ENCODE measurements around the gene ZNF407.

ZNF407 gene

GRCh38 chr18:75051757-75052156 lies 454.1 kb downstream of the ZNF407 start:
- TF ChIP-seq, protein P1, sequence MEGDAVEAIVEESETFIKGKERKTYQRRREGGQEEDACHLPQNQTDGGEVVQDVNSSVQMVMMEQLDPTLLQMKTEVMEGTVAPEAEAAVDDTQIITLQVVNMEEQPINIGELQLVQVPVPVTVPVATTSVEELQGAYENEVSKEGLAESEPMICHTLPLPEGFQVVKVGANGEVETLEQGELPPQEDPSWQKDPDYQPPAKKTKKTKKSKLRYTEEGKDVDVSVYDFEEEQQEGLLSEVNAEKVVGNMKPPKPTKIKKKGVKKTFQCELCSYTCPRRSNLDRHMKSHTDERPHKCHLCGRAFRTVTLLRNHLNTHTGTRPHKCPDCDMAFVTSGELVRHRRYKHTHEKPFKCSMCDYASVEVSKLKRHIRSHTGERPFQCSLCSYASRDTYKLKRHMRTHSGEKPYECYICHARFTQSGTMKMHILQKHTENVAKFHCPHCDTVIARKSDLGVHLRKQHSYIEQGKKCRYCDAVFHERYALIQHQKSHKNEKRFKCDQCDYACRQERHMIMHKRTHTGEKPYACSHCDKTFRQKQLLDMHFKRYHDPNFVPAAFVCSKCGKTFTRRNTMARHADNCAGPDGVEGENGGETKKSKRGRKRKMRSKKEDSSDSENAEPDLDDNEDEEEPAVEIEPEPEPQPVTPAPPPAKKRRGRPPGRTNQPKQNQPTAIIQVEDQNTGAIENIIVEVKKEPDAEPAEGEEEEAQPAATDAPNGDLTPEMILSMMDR (conservative IDR thresholded peaks at IDR 0.05) = no peak
- H3K27ac ChIP-seq = no peak overlapping the region

- TF ChIP-seq, protein P1 (conservative IDR thresholded peaks at IDR 0.05) = no peak
- no peak overlapping the region for H3K27ac ChIP-seq
These were observed 454.8 kb downstream of the ZNF407 start for GRCh38 chr18:75052475-75052874.

- TF ChIP-seq, protein P1 (conservative IDR thresholded peaks at IDR 0.05) = no peak
- H3K27ac ChIP-seq = no peak overlapping the region
These were observed 455.5 kb downstream of the ZNF407 start for GRCh38 chr18:75053028-75053629.

DNA sequence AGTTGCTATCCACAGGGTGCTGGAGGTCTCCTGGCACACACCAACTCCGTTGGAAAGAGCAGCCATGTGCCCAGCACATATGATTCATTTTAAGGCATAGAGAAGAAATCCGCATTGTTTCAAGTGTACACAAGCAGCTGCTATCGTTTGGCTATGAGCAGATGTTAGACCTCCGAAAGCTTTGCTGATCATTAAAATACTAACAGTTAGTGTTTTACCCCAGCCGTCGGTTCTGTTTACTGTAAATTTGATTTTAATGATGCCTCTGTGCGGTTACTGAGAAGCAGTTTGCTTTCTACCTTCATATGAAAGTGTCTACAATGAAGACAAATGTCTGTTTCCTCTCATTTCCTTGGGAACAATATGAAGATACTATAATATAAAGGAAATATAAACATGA lies 456.4 kb downstream of the ZNF407 start:
- TF ChIP-seq, protein P1 (conservative IDR thresholded peaks at IDR 0.05) = no peak
- no peak overlapping the region for H3K27ac ChIP-seq

DNA sequence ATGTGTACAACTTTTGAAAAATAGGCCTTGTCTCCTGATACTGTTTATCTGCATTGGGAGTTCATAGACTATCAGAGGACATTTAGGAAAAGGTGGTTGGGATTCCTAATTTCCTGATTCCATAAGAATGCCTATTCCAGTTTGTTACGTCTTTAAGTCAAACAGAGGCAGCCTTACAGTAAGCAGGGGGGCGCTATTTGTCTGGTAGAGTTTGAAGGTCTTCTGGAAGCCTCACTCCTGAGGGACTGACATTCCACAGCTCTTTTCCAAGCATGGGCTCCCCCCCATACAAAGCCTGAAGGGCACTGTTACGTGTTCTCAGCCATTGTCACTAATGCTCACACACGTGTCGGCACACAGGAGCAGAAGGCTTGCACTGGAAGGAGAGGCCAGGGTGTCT lies 456.9 kb downstream of the ZNF407 start:
- TF ChIP-seq, protein P1 (conservative IDR thresholded peaks at IDR 0.05) = no peak
- no peak overlapping the region for H3K27ac ChIP-seq

GRCh38 chr18:75057169-75057960 lies 459.7 kb downstream of the ZNF407 start:
- H3K27ac ChIP-seq = no peak overlapping the region
- TF ChIP-seq, protein P1 (conservative IDR thresholded peaks at IDR 0.05) = no peak

DNA sequence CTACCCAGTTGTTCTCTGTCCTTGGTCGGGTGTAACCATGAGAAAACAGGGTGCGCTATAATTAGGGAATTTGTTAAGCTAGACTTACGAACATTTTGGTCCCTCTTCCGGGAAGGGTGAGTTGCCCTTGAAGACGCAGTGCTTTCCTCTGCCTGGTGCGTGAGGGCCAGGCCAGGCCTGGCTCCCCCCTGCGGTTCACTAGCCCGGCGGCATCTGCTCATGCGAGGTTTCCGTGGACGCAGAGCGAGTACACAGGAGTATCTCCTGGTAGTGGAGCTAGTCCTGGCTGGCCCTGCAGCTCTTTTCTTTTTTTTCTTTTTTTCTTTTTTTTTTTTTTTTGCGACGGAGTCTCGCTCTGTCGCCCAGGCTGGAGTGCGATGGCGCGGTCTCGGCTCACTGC lies 462.5 kb downstream of the ZNF407 start:
- H3K27ac ChIP-seq = no peak overlapping the region
- TF ChIP-seq, protein P1 (conservative IDR thresholded peaks at IDR 0.05) = no peak
